ENCODE data around the gene PLEKHA5. TPM values are rescaled to one million over a fixed set of nuclear protein-coding genes. Genes with fewer than 3 reads are reported as not detected.

The PLEKHA5 gene
- total and polyA plus RNA-seq, 2 experiments from 2014 or later = 82.8 to 112 TPM

DNA sequence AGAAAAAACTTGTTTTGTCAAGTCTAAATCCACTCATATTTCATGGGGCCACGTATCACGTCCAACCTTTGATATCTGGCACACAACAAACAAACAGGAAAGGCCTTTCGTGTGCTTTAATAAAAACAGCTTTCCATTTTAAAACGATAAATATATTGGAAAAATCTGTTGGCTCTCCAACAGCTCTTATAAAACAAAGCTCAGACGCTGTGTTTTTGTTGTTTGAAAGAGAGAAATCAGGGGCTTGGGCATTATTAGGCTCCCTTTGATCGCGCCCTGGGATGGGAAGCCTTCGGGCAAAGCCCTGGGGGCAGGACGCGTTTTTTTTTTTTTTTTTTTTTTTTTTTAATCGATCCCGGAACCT lies 429 bp upstream of the PLEKHA5 start:
- TF ChIP-seq STAT1 (IDR thresholded peaks at IDR 0.05; ENCODE audit: unreplicated experiment) = no peak
- no peak for TF ChIP-seq NANOG (IDR thresholded peaks at IDR 0.05; ENCODE audit: borderline replicate concordance)
- H3K27ac ChIP-seq (ENCODE audit: low read depth) = peak overlapping the region; percentile 90
- ATAC-seq = no peak
- no peak overlapping the region for H2AFZ ChIP-seq
- H3K79me2 ChIP-seq (replicated peaks; ENCODE audit: insufficient read depth) = peaks cover 38% of the 10 kb centered on the region
- H3F3A ChIP-seq (replicated peaks; ENCODE audit: low read depth) = peaks cover 7% of the 10 kb centered on the region; the same call in 1 of the 2 replicates
- peak overlapping the region; percentile 52 for H3K4me3 ChIP-seq
- peaks cover 23% of the 10 kb centered on the region for H4K20me1 ChIP-seq (replicated peaks; ENCODE audit: insufficient read depth)
- Mint-ChIP-seq H3K4me1 (peaks cover 33% of the 10 kb centered on the region), H3K27me3 (ENCODE audit: insufficient read depth, low read depth, poor library complexity) (peaks cover 9% of the 10 kb centered on the region), H3K36me3 (ENCODE audit: low read depth) (peaks cover 58% of the 10 kb centered on the region), H3K4me3 (peak overlapping the region; percentile 70), H3K27ac (0 out of 2 replicates have a peak overlapping the region, but pooled peaks have one; percentile 10), H3K9me3 (peaks cover 25% of the 10 kb centered on the region)
- H3K36me3 ChIP-seq (ENCODE audit: insufficient read depth) = peaks cover 14% of the 10 kb centered on the region; the same call in 1 of the 2 replicates
- DNase-seq (ENCODE audit: low spot score) = no peak
- no peaks in the 10 kb centered on the region for H3K9me2 ChIP-seq (ENCODE audit: insufficient read depth)
- peaks cover 34% of the 10 kb centered on the region for H3K4me1 ChIP-seq (ENCODE audit: insufficient read depth)
- peak overlapping the region; percentile 79 for H3K4me2 ChIP-seq
- no peaks in the 10 kb centered on the region for H3K27me3 ChIP-seq (ENCODE audit: insufficient read depth)

DNA sequence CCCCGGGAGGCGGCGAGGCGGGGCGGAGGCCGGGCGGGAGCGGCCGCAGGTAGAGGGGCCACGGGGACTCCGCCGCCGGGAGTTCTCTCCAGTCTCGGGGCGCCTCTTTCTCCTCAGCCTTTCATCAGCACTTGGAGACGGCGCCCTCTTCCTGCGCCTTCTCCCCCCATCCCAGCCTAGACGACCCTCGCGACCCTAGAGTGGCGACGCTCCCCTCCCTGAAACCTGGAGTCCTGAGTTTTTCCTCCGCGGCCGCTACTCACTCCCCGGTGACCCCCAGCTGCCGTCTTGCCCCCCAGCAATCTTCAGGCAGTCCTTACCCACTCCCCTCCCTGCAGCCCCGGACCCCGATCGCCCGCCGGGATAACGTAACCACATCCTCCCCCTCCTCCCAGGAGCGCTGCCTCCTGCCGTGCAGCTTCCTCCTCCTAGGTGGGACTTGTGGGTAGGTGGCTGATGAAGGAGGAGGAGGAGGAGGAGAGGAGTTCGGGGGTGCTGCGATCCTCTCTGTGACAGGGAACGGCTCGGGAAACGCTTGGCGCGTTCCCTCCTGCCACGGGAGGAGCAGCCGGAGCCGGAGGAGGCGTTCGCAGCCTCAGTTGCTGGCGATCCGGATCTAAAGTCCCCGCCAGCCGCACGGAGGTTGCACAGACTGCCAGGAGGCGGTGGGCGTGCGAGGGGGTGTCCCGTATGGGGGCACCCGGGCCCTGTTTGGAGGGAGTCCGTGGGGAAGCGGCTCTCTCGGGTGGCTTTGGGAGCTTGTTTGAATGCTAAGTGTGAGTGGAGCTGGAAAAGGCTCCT lies 891 bp downstream of the PLEKHA5 start:
- peaks cover 51% of the 10 kb centered on the region for H3K79me2 ChIP-seq (replicated peaks; ENCODE audit: insufficient read depth)
- peaks cover 23% of the 10 kb centered on the region for H3K9me3 Mint-ChIP-seq
- H3K4me1 Mint-ChIP-seq = peaks cover 44% of the 10 kb centered on the region
- H3K4me2 ChIP-seq = peak overlapping the region; percentile 77
- no peaks in the 10 kb centered on the region for H3K27me3 ChIP-seq (ENCODE audit: insufficient read depth)
- peaks cover 9% of the 10 kb centered on the region for H3K27me3 Mint-ChIP-seq (ENCODE audit: insufficient read depth, low read depth, poor library complexity)
- H4K20me1 ChIP-seq (replicated peaks; ENCODE audit: insufficient read depth) = peaks cover 35% of the 10 kb centered on the region
- peak overlapping the region; percentile 90 for H3K27ac ChIP-seq (ENCODE audit: low read depth)
- H3K4me1 ChIP-seq (ENCODE audit: insufficient read depth) = peaks cover 41% of the 10 kb centered on the region
- no peaks in the 10 kb centered on the region for H3K9me2 ChIP-seq (ENCODE audit: insufficient read depth)
- H2AFZ ChIP-seq = no peak overlapping the region
- DNase-seq (ENCODE audit: low spot score) (peak; percentile 76), ATAC-seq (peak; percentile 57)
- H3K36me3 ChIP-seq (ENCODE audit: insufficient read depth) = peaks cover 14% of the 10 kb centered on the region; the same call in 1 of the 2 replicates
- H3F3A ChIP-seq (replicated peaks; ENCODE audit: low read depth) = peaks cover 7% of the 10 kb centered on the region; the same call in 1 of the 2 replicates
- H3K27ac Mint-ChIP-seq = peak overlapping the region; percentile 94
- H3K4me3 Mint-ChIP-seq = peak overlapping the region; percentile 90
- H3K36me3 Mint-ChIP-seq (ENCODE audit: low read depth) = peaks cover 61% of the 10 kb centered on the region
- peak overlapping the region; percentile 82 for H3K4me3 ChIP-seq
- TF ChIP-seq CREB1 (CRISPR knock-in tag; IDR thresholded peaks at IDR 0.05; ENCODE audit: low read depth) (no peak), POLR2AphosphoS5 (IDR thresholded peaks at IDR 0.05; ENCODE audit: low read depth) (peak; percentile 59), EZH2phosphoT487 (IDR thresholded peaks at IDR 0.05; ENCODE audit: unreplicated experiment) (no peak)
- TF ChIP-seq, protein P1, sequence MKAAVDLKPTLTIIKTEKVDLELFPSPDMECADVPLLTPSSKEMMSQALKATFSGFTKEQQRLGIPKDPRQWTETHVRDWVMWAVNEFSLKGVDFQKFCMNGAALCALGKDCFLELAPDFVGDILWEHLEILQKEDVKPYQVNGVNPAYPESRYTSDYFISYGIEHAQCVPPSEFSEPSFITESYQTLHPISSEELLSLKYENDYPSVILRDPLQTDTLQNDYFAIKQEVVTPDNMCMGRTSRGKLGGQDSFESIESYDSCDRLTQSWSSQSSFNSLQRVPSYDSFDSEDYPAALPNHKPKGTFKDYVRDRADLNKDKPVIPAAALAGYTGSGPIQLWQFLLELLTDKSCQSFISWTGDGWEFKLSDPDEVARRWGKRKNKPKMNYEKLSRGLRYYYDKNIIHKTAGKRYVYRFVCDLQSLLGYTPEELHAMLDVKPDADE (IDR thresholded peaks at IDR 0.05) = peak; percentile 68

DNA sequence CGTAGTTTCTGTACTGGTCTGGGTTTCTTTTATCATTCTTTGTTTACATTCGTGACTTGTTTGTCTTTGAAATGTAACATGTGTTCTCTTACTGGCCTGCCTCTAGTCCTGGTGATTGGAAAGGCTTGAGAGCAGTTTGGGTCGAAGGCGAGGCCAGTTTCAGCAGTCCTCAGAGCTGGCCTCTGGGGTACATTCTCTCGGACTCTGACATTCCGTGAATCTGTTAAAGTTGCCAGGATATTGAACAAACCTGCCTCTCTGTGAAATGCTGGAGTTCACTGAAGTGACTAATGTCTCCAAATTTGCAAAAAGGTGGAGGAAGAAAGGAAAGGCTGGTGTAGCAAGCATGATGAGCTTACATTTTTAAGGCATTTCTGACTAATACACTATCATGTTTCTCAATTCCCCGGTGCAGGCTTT lies 1.5 kb downstream of the PLEKHA5 start:
- peaks cover 57% of the 10 kb centered on the region for H3K79me2 ChIP-seq (replicated peaks; ENCODE audit: insufficient read depth)
- peaks cover 40% of the 10 kb centered on the region for H4K20me1 ChIP-seq (replicated peaks; ENCODE audit: insufficient read depth)
- DNase-seq (ENCODE audit: low spot score) = peak; percentile 62
- ATAC-seq = peak; percentile 65
- H3K4me3 Mint-ChIP-seq = peak overlapping the region; percentile 90
- peak overlapping the region; percentile 94 for H3K27ac Mint-ChIP-seq
- peaks cover 14% of the 10 kb centered on the region; the same call in 1 of the 2 replicates for H3K36me3 ChIP-seq (ENCODE audit: insufficient read depth)
- peak overlapping the region; percentile 82 for H3K4me3 ChIP-seq
- TF ChIP-seq STAT1 (IDR thresholded peaks at IDR 0.05; ENCODE audit: unreplicated experiment) = no peak
- TF ChIP-seq, protein P2, sequence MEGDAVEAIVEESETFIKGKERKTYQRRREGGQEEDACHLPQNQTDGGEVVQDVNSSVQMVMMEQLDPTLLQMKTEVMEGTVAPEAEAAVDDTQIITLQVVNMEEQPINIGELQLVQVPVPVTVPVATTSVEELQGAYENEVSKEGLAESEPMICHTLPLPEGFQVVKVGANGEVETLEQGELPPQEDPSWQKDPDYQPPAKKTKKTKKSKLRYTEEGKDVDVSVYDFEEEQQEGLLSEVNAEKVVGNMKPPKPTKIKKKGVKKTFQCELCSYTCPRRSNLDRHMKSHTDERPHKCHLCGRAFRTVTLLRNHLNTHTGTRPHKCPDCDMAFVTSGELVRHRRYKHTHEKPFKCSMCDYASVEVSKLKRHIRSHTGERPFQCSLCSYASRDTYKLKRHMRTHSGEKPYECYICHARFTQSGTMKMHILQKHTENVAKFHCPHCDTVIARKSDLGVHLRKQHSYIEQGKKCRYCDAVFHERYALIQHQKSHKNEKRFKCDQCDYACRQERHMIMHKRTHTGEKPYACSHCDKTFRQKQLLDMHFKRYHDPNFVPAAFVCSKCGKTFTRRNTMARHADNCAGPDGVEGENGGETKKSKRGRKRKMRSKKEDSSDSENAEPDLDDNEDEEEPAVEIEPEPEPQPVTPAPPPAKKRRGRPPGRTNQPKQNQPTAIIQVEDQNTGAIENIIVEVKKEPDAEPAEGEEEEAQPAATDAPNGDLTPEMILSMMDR (conservative IDR thresholded peaks at IDR 0.05; ENCODE audit: low read depth in 2 of 2) = no peak
- no peak for TF ChIP-seq JUNB (IDR thresholded peaks at IDR 0.05; ENCODE audit: unreplicated experiment)
- no peak overlapping the region for H2AFZ ChIP-seq
- H3K4me2 ChIP-seq = peak overlapping the region; percentile 77
- peaks cover 41% of the 10 kb centered on the region for H3K4me1 ChIP-seq (ENCODE audit: insufficient read depth)
- peaks cover 45% of the 10 kb centered on the region for H3K4me1 Mint-ChIP-seq
- peaks cover 9% of the 10 kb centered on the region for H3K27me3 Mint-ChIP-seq (ENCODE audit: insufficient read depth, low read depth, poor library complexity)
- H3K27me3 ChIP-seq (ENCODE audit: insufficient read depth) = no peaks in the 10 kb centered on the region
- peak overlapping the region; percentile 90 for H3K27ac ChIP-seq (ENCODE audit: low read depth)
- peaks cover 23% of the 10 kb centered on the region for H3K9me3 Mint-ChIP-seq
- H3F3A ChIP-seq (replicated peaks; ENCODE audit: low read depth) = peaks cover 7% of the 10 kb centered on the region; the same call in 1 of the 2 replicates
- H3K9me2 ChIP-seq (ENCODE audit: insufficient read depth) = no peaks in the 10 kb centered on the region
- H3K36me3 Mint-ChIP-seq (ENCODE audit: low read depth) = peaks cover 60% of the 10 kb centered on the region

Measured in GM23338 (cell line).